Epithelial cell of prostate (primary cell): ENCODE data around the gene POU3F1.

Source experiments
- DNase-seq: peaks from one replicate; pipeline ENCODE4 v3.0.0-alpha.2; 2011; ENCODE audit warnings: low read depth, low spot score
- H3K27ac ChIP-seq: fragments of 450-650 bp; 2 replicates; pipeline ENCODE4 v1.5.1; 2017; ENCODE audit warnings: mild to moderate bottlenecking

The POU3F1 gene

GRCh38 chr1:38009088-38009840, 37.3 kb downstream of the POU3F1 start:
- no peak for DNase-seq
- H3K27ac ChIP-seq: peak overlapping the region; percentile 63

DNA sequence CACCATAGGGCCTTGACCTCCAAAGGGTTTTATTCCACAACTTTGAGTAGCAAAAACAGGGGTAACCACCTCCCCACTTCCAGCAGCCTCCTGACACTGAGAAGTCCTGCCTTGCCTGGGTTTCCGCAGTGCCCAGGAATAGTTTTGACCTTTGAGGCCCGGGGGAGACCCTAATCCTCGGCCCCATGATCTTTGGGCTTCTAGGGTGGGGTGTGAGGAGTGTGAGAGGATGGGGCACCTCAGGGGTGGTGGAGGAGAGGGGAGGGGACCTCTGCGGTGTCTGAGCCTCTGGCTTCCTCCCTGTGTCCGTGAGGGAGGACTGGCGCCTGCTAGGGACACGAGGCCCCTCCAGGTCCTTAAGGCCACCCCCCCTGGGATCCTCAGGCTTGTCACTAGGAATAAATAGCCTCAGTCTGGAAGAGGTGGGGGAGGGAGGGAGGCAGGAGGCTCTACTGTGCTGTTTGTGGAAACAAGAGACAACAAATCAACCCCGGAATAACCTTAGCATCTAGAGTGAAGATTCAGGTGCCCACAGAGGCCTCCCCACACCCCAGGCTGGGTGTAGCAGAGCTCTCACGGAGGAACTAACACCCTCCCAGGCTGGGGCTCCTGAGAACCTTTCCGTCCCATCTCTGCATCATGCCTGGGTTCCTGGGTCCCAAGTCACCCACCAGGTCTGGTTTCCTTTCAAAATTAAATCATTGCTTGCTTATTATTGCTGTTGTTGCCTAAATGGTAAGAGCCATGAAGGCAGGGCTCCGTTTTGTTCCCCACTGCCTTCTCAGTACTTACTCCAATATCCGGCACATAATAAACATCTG, 40.4 kb downstream of the POU3F1 start:
- no peak overlapping the region for H3K27ac ChIP-seq
- no peak for DNase-seq

GRCh38 chr1:38005195-38006007, 41.2 kb downstream of the POU3F1 start, which contains the start of gene FHL3:
TSS of gene FHL3 (minus strand) at chr1:38005514. CDS start at chr1:37999412, 6,102 bp downstream.
- peak within 1 kb of the TSS; percentile 25 for H3K27ac ChIP-seq
- DNase-seq: no peak

- DNase-seq: no peak
- peak overlapping the region; percentile 25 for H3K27ac ChIP-seq
Observed at GRCh38 chr1:38004284-38005108, 42.1 kb downstream of the POU3F1 start.

- H3K27ac ChIP-seq: no peak overlapping the region
- no peak for DNase-seq
Observed at GRCh38 chr1:38003261-38004250, 43.0 kb downstream of the POU3F1 start.

DNA sequence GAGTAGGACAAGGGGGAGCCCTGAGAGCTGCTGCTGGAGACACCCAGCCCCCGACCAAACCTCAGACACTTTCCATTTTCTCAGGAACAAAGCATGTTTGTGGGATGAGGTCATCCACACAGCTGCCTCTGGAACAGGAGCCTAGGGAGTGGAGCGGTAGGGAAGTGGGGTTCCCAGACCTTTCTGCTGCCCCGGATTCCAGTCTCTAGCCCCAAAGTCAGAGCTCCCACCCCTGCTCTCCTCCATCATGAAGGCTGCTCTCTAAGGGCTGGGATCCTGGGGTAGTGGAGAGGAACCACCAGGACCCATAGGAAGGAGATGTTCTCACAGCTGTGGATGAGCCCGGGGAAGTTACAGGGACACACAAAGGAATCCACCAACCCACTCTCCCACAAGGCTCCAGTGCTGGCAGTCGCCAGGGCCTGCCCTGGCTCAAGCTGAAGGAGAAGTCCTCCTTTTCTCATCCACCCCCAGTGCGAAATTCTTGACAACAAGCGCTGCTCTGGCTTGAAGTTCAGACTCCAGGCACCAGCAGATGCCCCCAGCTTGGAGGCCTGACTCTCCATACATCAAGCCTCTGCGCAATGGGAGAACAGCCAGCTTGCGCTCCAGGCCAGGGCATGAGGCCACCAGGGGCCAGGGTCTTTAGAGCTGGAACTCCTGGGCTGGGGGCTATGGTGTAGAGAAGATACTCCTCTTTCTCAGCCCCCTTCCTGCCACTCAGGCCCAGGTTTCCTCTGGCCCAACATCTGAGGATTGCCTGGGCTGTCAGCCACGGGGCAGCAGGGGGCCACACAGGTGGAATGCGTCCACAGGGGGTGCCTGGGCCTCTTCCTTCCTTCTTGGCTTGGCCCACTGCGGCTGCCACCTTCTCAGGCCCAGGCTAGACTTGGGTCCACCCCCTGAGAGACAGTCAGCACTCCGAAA, 45.8 kb downstream of the POU3F1 start:
- no peak for DNase-seq
- H3K27ac ChIP-seq: peak overlapping the region; percentile 70

GRCh38 chr1:38000233-38000528, 46.4 kb downstream of the POU3F1 start:
- H3K27ac ChIP-seq: peak overlapping the region; percentile 70

GRCh38 chr1:37999430-38000232, 47.0 kb downstream of the POU3F1 start:
- no peak for DNase-seq

More at GRCh38 chr1:38000233-38000528, 46.4 kb downstream of the POU3F1 start:
- no peak for DNase-seq

GRCh38 chr1:37998913-37999429, 47.6 kb downstream of the POU3F1 start:
- no peak for DNase-seq
- peak overlapping the region; percentile 70 for H3K27ac ChIP-seq

More at GRCh38 chr1:37999430-38000232, 47.0 kb downstream of the POU3F1 start:
- H3K27ac ChIP-seq: peak overlapping the region; percentile 70

DNA sequence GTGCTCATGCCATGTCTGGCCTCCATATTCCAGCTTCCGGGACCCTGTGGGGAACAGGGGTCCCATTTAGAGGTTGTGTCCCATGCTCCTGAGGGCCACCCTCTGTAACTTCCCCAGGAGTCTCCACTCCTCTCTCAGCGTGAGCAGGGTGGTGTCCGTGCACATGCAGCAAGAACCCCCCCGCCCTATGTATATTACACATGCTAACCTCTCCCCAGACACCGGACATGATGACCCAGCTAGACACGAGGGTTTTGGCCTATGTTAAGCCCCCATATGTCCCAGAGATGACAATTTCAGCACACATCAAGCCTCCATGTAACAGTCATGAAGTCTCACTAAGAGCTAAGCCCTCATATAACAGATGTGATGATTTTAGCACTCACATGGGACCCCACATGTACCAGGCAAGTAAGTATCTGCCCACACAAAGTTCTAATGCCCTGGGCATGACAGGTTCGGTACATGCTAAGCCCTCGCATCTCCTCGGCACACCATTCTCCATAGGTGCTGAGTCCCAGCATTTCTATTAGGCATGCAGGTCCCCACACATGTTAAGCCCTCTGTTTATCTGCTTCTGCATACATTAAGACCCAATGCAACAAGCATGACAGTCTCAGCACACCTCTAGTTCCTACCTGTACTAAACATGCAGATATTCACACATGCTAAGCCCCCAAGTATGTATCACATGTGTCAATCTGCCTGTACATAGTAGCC, 48.3 kb downstream of the POU3F1 start:
- no peak for DNase-seq
- no peak overlapping the region for H3K27ac ChIP-seq

DNA sequence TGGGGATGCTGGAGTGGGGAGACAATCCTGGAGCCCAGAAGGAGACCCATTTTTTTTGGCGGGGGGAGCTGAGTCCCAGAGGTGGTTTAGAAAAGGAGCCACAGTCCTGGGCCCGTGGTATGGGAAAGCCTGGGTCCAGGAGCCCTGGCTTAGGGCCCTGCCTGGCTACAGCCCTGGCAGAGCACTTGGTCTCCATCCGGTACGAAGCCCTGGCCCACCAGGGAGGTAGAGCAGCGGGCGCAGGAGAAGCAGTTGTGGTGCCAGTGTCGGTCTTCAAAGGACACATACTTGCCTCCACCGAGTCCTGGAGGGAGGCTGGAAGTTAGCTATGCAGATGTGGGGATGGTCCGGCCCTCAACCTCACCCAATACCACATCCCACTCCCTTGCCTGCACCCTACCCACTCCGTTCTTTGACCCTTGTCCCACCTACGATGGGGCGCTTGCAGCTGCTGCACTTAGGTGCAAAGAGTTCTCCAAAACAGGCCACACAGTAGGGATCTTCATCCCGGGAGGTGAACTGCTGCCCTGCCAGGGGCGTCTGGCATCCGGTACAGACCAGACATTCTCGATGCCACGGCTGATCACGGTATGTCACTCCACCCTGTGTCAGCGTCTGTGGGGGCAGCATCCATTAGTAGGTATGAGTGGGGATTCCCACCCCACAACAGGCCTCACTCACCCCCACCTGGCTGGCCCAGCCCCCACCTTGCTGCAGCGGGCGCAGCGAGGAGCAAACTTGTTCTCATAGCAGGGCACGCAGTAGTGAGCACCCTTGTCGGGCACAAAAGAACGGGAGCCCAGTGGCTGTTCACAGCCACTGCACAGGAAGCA, 49.1 kb downstream of the POU3F1 start:
- DNase-seq: no peak
- H3K27ac ChIP-seq: no peak overlapping the region

DNA sequence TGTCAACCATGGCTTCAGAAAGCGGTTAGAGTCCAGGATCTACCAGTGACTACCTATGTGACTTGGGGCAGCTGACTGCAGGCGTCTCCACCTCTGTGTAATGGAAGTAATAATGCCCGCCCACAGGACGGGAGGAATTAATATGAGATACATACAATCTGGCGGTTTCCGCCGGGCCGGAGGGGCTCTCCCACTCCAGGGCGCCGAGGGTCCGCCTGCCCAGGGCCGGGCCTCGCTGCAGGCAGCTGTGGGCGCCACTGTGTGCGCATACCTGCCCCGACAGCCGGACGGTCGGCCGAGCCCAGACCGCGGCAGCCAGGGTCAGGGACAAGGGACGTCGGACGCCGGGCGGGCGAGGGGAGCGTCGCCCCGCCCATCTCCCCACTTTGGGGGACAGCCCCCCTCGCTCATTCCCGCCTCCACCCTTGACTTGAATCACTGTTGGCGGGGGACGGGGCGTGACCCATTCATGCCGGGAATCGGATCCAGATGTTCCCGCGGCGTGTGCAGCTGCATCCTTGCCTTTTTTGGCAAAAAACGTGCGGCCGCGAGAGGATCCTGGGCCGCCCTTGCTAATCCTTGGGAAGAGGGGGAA, 50.7 kb downstream of the POU3F1 start:
- H3K27ac ChIP-seq: peak overlapping the region; percentile 28
- DNase-seq: no peak

DNA sequence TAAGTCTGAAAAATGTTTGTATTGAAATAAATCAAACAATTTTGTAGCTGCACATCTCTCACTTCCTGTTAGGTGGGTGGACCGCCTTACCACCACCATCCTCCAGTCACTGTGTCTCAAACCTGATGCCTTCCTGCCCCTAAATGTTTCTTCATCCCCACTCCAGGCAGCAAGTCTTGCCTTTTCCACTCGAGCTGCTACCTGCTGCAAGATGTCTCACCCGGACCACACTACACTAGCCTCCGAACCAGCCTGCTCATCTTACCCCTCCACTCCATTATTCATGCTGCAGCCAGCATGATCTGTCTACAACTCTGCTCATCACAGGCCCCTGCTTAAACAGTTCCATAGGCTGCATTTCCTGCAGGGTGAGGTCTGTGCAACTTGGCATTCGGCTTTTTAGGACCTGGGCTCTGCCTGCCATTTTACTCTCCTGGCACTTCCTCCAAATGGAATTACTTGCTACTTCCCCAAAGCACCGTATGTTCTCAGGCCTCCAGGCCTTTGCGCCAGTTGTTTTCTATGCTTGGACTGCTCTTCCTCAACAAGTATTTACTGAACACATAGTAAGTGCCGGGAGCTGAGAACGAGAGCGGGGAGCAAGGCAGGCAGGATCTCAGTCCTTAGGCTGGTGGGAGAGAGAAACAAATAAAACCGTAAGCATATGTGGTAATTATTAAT, 51.6 kb downstream of the POU3F1 start:
- peak overlapping the region; percentile 28 for H3K27ac ChIP-seq
- DNase-seq: no peak
